Calu3 (cell line): ENCODE results near the gene PAPPA2. TPM values are rescaled to one million over a fixed set of nuclear protein-coding genes. Genes with fewer than 3 reads are reported as not detected.

ENCODE experiments used
- BruUV-seq: library from RNA; stranded (reverse); fragments of 400-500 nt; replicated peaks from 2 replicates; lab custom pipeline; 2021; lab: Mats Ljungman, UMichigan
- CTCF ChIA-PET: fragments of 300-600 bp; sonication (Branson Sonifier 250); formaldehyde crosslinking; loops from one replicate; lab custom pipeline; 2022; ENCODE audit warnings: antibody characterized with exemption; lab: Charles Lee
- DNase-seq: peaks from one replicate; pipeline ENCODE4 v3.0.0; 2022
- H3K27ac Mint-ChIP-seq: one replicate; pipeline ENCODE4 v1.8.0; 2022; ENCODE audit warnings: mixed read lengths; ENCODE audit not compliant: unreplicated experiment
- H3K27me3 Mint-ChIP-seq: one replicate; pipeline ENCODE4 v1.8.0; 2022; ENCODE audit warnings: mixed read lengths; ENCODE audit not compliant: unreplicated experiment
- H3K36me3 Mint-ChIP-seq: one replicate; pipeline ENCODE4 v1.8.0; 2022; ENCODE audit warnings: mild to moderate bottlenecking, moderate library complexity, mixed read lengths; ENCODE audit not compliant: insufficient read depth, unreplicated experiment
- H3K4me1 Mint-ChIP-seq: one replicate; pipeline ENCODE4 v1.8.0; 2022; ENCODE audit warnings: mild to moderate bottlenecking, low read depth, mixed read lengths; ENCODE audit not compliant: unreplicated experiment
- H3K4me3 Mint-ChIP-seq: one replicate; pipeline ENCODE4 v1.8.0; 2022; ENCODE audit warnings: mild to moderate bottlenecking, low read depth, moderate library complexity, mixed read lengths; ENCODE audit not compliant: unreplicated experiment
- H3K9me3 Mint-ChIP-seq: one replicate; pipeline ENCODE4 v1.8.0; 2022; ENCODE audit warnings: low read depth, mixed read lengths; ENCODE audit not compliant: unreplicated experiment
- CTCF ChIP-seq: fragments of 200-600 bp; IDR thresholded peaks from one replicate; pipeline ENCODE4 v1.8.0; 2022; ENCODE audit warnings: antibody characterized with exemption; ENCODE audit not compliant: unreplicated experiment
- intact Hi-C: fragments of 100-400 bp; cut with micrococcal nuclease; formaldehyde crosslinking; loops from one replicate; pipeline ENCODE4 v1.10.0; 2022; ENCODE audit not compliant: unreplicated experiment
- total RNA-seq: library from RNA; stranded (reverse); gene quantifications from 2 replicates; pipeline ENCODE4 v1.2.3, GENCODE V29; 2022

The PAPPA2 gene
- total RNA-seq, 1 experiment from 2014 or later = 0.14 TPM

- intact Hi-C loops = no loop called here
- no TSS peak for BruUV-seq
- H3K4me1 Mint-ChIP-seq = no peaks in the 10 kb centered on the region
- H3K36me3 Mint-ChIP-seq = no peaks in the 10 kb centered on the region
- H3K9me3 Mint-ChIP-seq = no peaks in the 10 kb centered on the region
- no peak overlapping the region for H3K4me3 Mint-ChIP-seq
- H3K27ac Mint-ChIP-seq = no peak overlapping the region
- DNase-seq = no peak
- no peak for TF ChIP-seq CTCF
- H3K27me3 Mint-ChIP-seq = peaks cover 65% of the 10 kb centered on the region
- CTCF ChIA-PET = no interaction called here
Observed at GRCh38 chr1:176557543-176558258, 94.7 kb downstream of the PAPPA2 start.

GRCh38 chr1:176558561-176558960 lies 95.6 kb downstream of the PAPPA2 start:
- Mint-ChIP-seq H3K27ac (no peak overlapping the region), H3K4me3 (no peak overlapping the region), H3K9me3 (no peaks in the 10 kb centered on the region), H3K36me3 (no peaks in the 10 kb centered on the region), H3K27me3 (peaks cover 57% of the 10 kb centered on the region), H3K4me1 (no peaks in the 10 kb centered on the region)
- DNase-seq = no peak
- no TSS peak for BruUV-seq
- intact Hi-C loops = no loop called here
- no peak for TF ChIP-seq CTCF
- CTCF ChIA-PET = interaction anchor here (1.6 kb wide), 1 partner anchor 133 kb away, joined by 4 read pairs; no protein-coding TSS in a partner anchor

- no peak for TF ChIP-seq CTCF
- no peaks in the 10 kb centered on the region for H3K36me3 Mint-ChIP-seq
- no peak overlapping the region for H3K4me3 Mint-ChIP-seq
- no TSS peak for BruUV-seq
- DNase-seq = no peak
- no peaks in the 10 kb centered on the region for H3K4me1 Mint-ChIP-seq
- intact Hi-C loops = no loop called here
- no peaks in the 10 kb centered on the region for H3K9me3 Mint-ChIP-seq
- peaks cover 48% of the 10 kb centered on the region for H3K27me3 Mint-ChIP-seq
- CTCF ChIA-PET = interaction anchor here (1.6 kb wide), 1 partner anchor 132 kb away, joined by 4 read pairs; no protein-coding TSS in a partner anchor
- no peak overlapping the region for H3K27ac Mint-ChIP-seq
Observed at GRCh38 chr1:176559474-176559873, 96.5 kb downstream of the PAPPA2 start.

GRCh38 chr1:176559878-176560277 lies 96.9 kb downstream of the PAPPA2 start:
- BruUV-seq = no TSS peak
- Mint-ChIP-seq H3K4me3 (no peak overlapping the region), H3K27ac (no peak overlapping the region), H3K36me3 (no peaks in the 10 kb centered on the region), H3K27me3 (peaks cover 43% of the 10 kb centered on the region), H3K4me1 (no peaks in the 10 kb centered on the region), H3K9me3 (no peaks in the 10 kb centered on the region)
- TF ChIP-seq CTCF = peak; percentile 91
- CTCF ChIA-PET = interaction anchor here (1.6 kb wide), 1 partner anchor 132 kb away, joined by 4 read pairs; no protein-coding TSS in a partner anchor
- DNase-seq = peak; percentile 64
- intact Hi-C loops = loop anchor here (1.0 to 5.0 kb wide), 4 partner anchors 131 to 321 kb away; no protein-coding TSS in a partner anchor
